Keratinocyte (primary cell): Measurements from ENCODE around the gene ELP6.

ENCODE experiments used
- EZH2 ChIP-seq: IDR thresholded peaks from one replicate; pipeline ENCODE4 v1.6.1; 2012; ENCODE audit warnings: inconsistent platforms, mild to moderate bottlenecking, low read length, moderate library complexity
- TF ChIP-seq, protein P1 (sequence below), 3 experiments: IDR thresholded peaks in 1 of 3; conservative IDR thresholded peaks in 1 of 3; optimal IDR thresholded peaks in 1 of 3; 2 replicates in 2 of 3; 3 replicates in 1 of 3; pipeline versions ENCODE3 to v1.5.1; 2011; ENCODE audit warnings: low read length in 3 of 3, mild to moderate bottlenecking in 3 of 3, moderate library complexity in 2 of 3, control low read depth in 1 of 3, inconsistent platforms in 1 of 3; ENCODE audit not compliant: insufficient read depth in 2 of 3; ENCODE audit errors: extremely low read depth in 1 of 3

- TF ChIP-seq, protein P1, sequence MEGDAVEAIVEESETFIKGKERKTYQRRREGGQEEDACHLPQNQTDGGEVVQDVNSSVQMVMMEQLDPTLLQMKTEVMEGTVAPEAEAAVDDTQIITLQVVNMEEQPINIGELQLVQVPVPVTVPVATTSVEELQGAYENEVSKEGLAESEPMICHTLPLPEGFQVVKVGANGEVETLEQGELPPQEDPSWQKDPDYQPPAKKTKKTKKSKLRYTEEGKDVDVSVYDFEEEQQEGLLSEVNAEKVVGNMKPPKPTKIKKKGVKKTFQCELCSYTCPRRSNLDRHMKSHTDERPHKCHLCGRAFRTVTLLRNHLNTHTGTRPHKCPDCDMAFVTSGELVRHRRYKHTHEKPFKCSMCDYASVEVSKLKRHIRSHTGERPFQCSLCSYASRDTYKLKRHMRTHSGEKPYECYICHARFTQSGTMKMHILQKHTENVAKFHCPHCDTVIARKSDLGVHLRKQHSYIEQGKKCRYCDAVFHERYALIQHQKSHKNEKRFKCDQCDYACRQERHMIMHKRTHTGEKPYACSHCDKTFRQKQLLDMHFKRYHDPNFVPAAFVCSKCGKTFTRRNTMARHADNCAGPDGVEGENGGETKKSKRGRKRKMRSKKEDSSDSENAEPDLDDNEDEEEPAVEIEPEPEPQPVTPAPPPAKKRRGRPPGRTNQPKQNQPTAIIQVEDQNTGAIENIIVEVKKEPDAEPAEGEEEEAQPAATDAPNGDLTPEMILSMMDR (optimal IDR thresholded peaks at IDR 0.05 in 1 of 3, IDR thresholded peaks at IDR 0.05 in 1 of 3, conservative IDR thresholded peaks at IDR 0.05 in 1 of 3; ENCODE audit: extremely low read depth in 1 of 3, insufficient read depth in 2 of 3, low read length in 3 of 3): no peak
- no peak for TF ChIP-seq EZH2
Measured at GRCh38 chr3:47491777-47492176, 21.7 kb downstream of the ELP6 start.
